GM19023 (cell line): Measurements from ENCODE around the gene TMED1.
"Not testable (repeated sequence)": the region's sequence is repeated elsewhere in the genome, so short reads cannot be mapped to it uniquely, and the experiment has no call there.

Experiments
- ATAC-seq: cut with Tn5 transposase; IDR thresholded peaks from one replicate; pipeline ENCODE4 v1.9.1; 2021; ENCODE audit warnings: mild to moderate bottlenecking, moderate library complexity; ENCODE audit not compliant: unreplicated experiment

Gene TMED1

DNA sequence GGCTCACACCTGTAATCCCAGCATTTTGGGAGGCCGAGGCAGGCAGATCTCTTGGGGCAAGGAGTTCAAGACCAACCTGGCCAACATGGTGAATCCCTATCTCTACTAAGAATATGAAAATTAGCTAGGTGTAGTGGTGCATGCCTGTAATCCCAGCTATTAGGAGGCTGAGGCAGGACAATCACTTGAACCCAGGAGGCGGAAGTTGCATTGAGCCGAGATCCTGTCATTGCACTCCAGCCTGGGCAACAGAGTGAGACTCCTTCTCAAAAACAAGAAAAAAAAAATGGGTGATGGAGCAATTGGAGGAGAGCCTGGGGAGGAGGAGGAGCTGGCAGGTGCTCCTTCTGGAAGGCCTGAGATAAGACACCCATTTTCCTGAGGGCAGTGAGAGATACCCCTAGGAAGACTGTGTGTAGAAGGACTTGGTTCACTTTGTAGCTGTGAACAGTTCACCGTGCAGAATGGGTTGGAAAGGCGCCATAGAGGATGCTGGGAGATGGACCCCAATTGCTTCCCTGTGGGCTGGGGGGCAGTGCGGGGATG is 26.6 kb upstream of the TMED1 start:
- no peak for ATAC-seq

- no peak for ATAC-seq
These were observed 25.2 kb upstream of the TMED1 start for GRCh38 chr19:10861103-10861651.

GRCh38 chr19:10858204-10858828 is 22.3 kb upstream of the TMED1 start:
- ATAC-seq: no peak

GRCh38 chr19:10856899-10857298 is 20.9 kb upstream of the TMED1 start:
- not testable (repeated sequence) for ATAC-seq

- ATAC-seq: no peak
These were observed 20.0 kb upstream of the TMED1 start for GRCh38 chr19:10855879-10856522.

DNA sequence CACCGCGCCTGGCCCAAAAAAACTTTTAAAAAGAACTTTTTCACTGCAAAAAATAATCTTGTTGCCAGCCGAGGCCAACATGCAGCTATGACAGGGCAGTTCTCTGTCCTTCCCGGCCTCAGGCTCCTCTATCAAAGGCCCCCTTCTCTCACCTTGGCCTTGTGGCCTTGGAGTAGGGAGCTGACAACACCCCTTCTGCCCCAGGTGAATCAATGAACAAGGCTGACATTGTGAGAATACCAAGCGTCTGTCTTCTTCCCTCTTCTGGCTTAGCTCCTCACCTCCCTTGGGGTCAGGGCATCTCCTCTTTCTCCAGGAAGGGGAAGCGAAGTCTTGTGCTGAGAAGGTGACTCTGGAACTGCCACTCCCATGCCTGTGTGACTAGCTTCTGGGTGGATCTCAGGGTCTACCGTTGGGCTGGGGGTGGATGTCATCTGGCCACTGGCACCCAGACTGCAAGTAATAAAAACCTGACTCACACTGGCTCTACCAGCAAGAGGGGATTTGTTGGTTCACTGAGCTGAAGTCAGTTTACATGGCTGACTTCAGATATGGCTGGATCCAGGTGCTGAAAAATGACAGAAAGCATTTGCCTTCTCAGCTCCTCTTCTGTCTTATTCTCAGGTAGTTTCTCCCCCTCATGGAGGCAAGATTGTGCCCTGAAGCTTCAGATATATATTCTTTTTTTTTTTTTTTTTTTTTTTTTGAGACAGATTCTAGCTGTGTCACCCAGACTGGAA is 18.5 kb upstream of the TMED1 start:
- no peak for ATAC-seq

- ATAC-seq: no peak
These were observed 16.9 kb upstream of the TMED1 start for GRCh38 chr19:10852941-10853340.

- ATAC-seq: no peak
These were observed 16.2 kb upstream of the TMED1 start for GRCh38 chr19:10852098-10852800.

DNA sequence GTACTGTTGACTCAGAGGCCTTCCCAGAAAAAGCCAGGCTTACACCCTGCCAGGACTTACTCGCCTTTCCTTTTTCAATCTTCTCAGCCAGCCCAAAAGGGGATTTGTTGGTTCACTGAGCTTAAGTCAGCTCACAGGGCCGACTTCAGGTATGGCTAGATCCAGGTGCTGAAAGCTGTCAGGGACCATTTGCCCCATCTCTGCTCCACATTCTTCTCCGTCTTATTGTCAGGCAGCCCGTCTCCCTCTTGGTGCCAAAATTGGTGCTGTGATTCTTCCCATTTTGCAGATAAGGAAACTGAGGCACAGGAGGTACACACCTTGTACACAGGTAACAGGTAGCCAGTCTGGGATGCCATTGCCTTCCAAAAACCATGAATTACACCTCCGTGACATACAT is 14.6 kb upstream of the TMED1 start:
- no peak for ATAC-seq

DNA sequence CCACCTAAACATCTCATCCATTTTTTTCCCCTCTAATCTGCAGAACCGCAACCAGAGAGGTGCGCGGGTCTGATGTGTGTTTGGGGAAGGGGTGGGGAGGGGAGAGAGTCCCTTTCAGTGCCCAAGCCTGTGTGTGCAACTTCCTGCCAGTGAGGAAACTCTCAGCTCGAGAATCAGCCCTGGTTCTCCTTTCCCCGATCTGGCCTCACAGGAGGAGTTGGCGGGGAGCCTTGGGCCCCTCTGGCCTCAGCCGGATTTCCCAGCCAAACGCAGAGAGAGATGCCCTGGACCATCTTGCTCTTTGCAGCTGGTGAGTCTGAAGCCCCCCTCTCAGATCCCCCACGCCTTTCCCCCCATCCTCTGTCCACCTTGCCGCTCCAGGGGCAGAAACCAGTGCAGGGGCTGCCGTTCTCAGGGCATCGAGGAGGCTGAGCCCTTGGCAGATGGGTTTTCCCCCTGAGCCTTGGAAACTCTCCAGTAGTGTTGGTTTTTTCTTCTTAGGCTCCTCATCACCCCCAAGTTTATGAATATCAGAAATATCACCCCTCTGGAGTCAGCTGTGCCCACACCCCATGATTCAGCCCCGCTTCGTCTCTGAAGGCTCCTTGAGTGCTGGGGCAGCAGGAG is 12.3 kb upstream of the TMED1 start, which contains the start of gene C19orf38:
C19orf38 (plus strand) TSS at position 186 of the 627 bp plus-strand sequence; CDS start at position 280, 94 bp downstream.
- no peak for ATAC-seq

- ATAC-seq: no peak
These were observed 10.6 kb upstream of the TMED1 start for GRCh38 chr19:10846500-10847202.

GRCh38 chr19:10842788-10843187 is 6.8 kb upstream of the TMED1 start:
- ATAC-seq: no peak

GRCh38 chr19:10839114-10840050 is 3.4 kb upstream of the TMED1 start:
- ATAC-seq: no peak

DNA sequence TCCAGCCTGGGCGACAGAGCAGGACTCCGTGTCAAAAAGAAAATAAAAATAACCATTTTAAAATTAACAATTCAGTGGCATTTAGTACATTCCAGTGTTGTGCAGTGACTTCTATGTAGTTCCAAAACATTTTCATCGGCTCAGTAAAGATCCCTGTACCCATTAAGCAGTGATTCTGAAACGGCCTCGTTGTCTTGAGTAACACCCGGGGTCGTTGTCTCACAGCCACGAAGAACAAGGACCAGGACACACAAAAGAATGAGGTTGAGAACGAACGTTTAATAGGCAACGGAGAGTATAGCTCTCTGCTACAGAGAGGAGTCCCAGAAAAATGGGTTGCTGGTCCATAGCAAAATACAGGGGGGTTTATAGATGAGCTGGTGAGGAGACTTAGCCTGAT is 2.4 kb upstream of the TMED1 start:
- no peak for ATAC-seq

- ATAC-seq: not testable (repeated sequence)
These were observed 1.6 kb upstream of the TMED1 start for GRCh38 chr19:10837649-10838048.

- no peak for ATAC-seq
These were observed 693 bp upstream of the TMED1 start for GRCh38 chr19:10836479-10837330.

- no peak for ATAC-seq
These were observed 791 bp downstream of the TMED1 start for GRCh38 chr19:10835089-10835753.
